NK-92 treated with Interleukin-12 subunit alpha and Interleukin-12 subunit beta, amount 100 ng/mL, for 24 hours (cell line): ENCODE results near the gene TAF11L11.
"Not testable (repeated sequence)": the region's sequence is repeated elsewhere in the genome, so short reads cannot be mapped to it uniquely, and the experiment has no call there.

Source experiments
- DNase-seq: peaks from one replicate; lab custom pipeline; 2025; lab: John Stamatoyannopoulos, UW

Gene TAF11L11

DNA sequence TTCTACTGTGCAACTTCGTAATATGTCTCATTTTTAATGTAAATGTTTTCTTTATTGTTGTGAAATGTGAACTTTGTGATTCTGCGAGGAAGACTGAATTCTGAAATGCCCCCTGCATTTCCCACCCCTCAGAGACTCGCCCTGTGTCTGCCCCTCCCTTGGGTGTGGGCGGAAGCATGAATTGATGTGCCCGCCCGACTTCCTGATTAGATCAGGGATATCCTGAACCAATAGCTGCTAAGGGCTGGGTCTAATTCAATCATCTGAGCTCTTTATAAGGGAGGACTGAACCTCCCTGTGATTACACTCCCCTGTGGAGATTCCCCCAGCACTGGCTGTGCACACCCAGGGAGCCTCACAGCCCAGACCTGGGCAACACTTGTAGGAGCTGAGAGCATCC, at the start of gene TAF11L11:
Gene TAF11L11, plus strand, starts transcription at position 304 of the 400 bp plus-strand sequence.
- not testable (repeated sequence) for DNase-seq

DNA sequence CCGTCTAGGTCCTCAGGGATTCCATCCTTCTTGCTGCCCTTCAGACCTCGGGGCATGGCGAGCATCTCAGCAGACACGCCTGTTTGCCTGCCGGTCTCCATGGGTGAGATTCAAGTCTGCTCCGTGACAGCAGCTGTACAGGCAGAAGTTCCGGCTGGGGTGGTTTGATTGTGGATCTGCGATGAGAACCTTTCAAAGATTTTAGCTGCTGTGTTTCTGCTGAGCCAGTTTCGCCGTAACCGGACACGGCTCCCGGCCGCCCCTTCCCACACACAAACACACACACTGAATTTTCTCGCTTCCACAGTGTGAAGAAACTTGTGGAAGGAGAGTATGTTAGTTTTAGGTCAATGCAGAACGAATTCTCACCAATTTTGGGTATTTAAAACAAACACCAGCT, 18.3 kb upstream of the TAF11L11 start, which contains the start of gene TAF11L7:
Gene TAF11L7, minus strand, starts transcription at position 101 of the 400 bp plus-strand sequence.
- DNase-seq, result not testable (repeated sequence)

DNA sequence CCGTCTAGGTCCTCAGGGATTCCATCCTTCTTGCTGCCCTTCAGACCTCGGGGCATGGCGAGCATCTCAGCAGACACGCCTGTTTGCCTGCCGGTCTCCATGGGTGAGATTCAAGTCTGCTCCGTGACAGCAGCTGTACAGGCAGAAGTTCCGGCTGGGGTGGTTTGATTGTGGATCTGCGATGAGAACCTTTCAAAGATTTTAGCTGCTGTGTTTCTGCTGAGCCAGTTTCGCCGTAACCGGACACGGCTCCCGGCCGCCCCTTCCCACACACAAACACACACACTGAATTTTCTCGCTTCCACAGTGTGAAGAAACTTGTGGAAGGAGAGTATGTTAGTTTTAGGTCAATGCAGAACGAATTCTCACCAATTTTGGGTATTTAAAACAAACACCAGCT, 13.1 kb upstream of the TAF11L11 start, which contains the start of gene TAF11L8:
Gene TAF11L8, minus strand, starts transcription at position 101 of the 400 bp plus-strand sequence.
- not testable (repeated sequence) for DNase-seq

- DNase-seq, result not testable (repeated sequence)
Observed at GRCh38 chr5:17594255-17594654, 9.7 kb upstream of the TAF11L11 start, which contains the start of gene TAF11L9. TSS of gene TAF11L9 (minus strand) at chr5:17594394.

- DNase-seq, result not testable (repeated sequence)
Observed at GRCh38 chr5:17597728-17598127, 6.3 kb upstream of the TAF11L11 start, which contains the start of gene TAF11L10. TSS of gene TAF11L10 (minus strand) at chr5:17597828.

- no peak for DNase-seq
Observed at GRCh38 chr5:17604951-17605350, 968 bp downstream of the TAF11L11 start.

DNA sequence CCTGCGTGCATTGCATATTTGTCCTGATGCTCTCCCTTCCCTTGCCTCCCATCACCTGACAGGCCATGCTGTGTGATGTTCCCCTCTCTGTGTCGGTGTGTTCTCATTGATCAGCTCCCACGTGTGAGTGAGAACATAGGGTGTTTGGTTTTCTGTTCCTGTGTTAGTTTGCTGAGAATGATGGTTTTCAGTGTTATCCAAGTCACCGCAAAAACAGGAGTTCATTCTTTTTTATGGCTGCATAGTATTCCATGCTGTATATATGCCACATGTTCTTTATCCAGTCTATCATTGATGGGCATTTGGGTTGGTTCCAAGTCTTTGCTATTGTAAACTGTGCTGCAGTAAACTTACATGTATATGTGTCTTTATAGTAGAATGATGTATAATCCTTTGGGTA, 3.5 kb downstream of the TAF11L11 start:
- DNase-seq, result not testable (repeated sequence)

GRCh38 chr5:17610092-17610491, 6.1 kb downstream of the TAF11L11 start, which contains the start of gene TAF11L12:
TSS of gene TAF11L12 (plus strand) at chr5:17610392.
- DNase-seq, result not testable (repeated sequence)

DNA sequence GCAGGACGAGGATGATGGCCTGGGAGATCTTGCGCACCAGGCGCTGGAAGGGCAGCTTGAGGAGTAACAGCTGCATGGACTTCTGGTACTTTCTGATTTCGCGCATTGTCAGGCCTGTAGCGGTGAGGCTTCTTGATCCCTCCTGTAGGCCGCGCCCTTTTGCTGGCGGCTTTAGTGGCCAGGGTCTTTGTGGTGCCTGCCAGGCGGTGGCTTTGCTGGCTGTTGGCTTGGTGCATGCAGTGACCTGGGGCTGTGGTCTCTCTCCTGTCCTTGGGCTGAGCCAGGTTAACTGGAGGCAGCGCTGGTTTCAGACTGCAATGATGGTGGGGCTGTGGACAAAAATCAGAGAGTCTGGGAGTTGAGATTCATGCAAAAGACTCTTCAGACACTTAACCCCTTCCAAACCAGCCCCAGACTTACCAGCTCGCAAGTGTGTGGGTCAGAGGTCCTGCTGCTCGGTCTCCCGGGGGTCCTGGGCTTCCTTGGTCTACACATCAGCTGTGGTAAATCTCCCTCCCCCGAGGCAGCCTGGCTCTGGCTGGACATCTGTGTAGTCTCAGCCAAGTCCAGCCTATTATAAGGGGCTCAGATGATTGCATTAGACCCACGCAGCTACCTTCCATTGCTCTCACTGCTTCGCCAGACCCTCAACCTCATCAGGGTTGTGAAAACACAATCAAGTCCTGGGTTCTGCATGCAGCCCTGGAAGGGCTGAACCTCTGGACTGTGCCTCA, 11.1 kb downstream of the TAF11L11 start:
- DNase-seq, result no peak

DNA sequence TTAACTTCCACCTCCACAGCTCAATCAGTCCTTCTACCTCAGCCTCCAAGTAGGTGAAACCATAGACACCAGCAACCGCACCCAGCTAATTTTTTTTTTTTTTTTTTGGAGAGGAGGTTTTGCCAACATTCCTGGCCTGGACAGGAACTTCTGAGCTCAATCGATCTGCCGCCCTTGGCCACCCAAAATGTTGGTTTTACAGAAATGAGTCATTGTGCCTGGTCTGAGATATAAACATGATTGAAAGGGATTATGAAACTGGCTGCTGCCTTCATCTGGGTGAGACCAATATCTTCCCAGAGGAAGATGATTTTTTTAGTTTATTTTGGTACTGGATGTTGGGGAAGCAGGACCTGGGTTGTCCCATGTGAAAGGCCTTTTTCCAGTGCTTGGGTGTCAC, 15.4 kb downstream of the TAF11L11 start:
- no peak for DNase-seq

DNA sequence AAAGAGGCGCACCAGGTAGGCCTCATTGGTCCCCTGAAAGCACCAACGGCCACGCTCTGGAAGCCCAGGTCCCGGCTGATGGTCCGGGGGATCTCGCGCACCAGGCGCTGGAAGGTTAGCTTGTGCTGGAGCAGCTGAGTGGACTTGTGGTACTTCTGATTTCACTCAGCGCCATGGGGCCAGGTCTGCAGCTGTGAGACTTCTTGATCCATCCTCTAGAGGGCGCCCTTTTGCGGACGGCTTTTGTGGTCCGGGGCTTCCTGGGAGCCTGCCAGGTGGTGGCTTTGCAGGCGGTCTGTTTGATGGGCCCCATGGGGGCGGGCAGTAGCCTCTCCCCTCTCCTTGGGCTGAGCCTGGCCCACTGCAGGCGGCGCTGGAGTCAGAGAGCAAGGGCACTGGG, 16.6 kb downstream of the TAF11L11 start:
- DNase-seq, result no peak

GRCh38 chr5:17625686-17626085, 21.7 kb downstream of the TAF11L11 start:
- DNase-seq, result no peak

GRCh38 chr5:17631788-17632187, 27.8 kb downstream of the TAF11L11 start, which contains the start of gene TAF11L13:
TSS of gene TAF11L13 (plus strand) at chr5:17632088.
- DNase-seq, result not testable (repeated sequence)

DNA sequence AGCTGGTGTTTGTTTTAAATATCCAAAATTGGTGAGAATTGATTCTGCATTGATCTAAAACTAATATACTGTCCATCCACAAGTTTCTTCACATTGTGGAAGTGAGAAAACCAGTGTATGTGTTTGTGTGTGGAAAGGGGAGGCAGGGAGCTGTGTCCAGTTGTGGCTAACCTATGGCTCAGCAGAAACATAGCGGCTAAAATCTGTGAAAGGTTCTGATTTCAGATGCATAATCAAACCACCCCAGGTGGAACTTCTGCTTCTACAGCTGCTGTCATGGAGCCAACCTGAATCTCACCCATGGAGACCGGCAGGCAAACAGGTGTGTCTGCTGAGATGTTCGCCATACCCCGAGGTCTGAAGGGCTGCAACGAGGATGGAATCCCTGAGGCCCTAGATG, 30.2 kb downstream of the TAF11L11 start, which contains the start of gene TAF11L14:
Gene TAF11L14, plus strand, starts transcription at position 301 of the 400 bp plus-strand sequence.
- no peak for DNase-seq

- not testable (repeated sequence) for DNase-seq
Observed at GRCh38 chr5:17649232-17649631, 45.2 kb downstream of the TAF11L11 start.

GRCh38 chr5:17655201-17655759, 51.3 kb downstream of the TAF11L11 start:
- not testable (repeated sequence) for DNase-seq
